HepG2 (cell line): Measurements from ENCODE around the gene THBS2. TPM values are rescaled to one million over a fixed set of nuclear protein-coding genes. Genes with fewer than 3 reads are reported as not detected.

Experiments used
- ATAC-seq: fragments of 200-7000 bp; cut with Tn5 transposase; 3 replicates; pipeline ENCODE4 v1.9.1; 2020; ENCODE audit warnings: mild to moderate bottlenecking, moderate library complexity
- BruUV-seq: library from RNA; stranded (reverse); fragments of 400-500 nt; replicated peaks from 2 replicates; lab custom pipeline; 2021; lab: Mats Ljungman, UMichigan
- CTCF ChIA-PET: fragments of 300-600 bp; formaldehyde crosslinking; extraction: SDS; loops from one replicate; lab custom pipeline; 2021; ENCODE audit warnings: low total read pairs, inconsistent platforms, low intra/inter-chr PET ratio; lab: Yijun Ruan, JAX
- POLR2A ChIA-PET: fragments of 350-600 bp; sonication (Branson Sonifier 250); formaldehyde crosslinking; loops from one replicate; lab custom pipeline; 2020; ENCODE audit warnings: antibody characterized with exemption, inconsistent platforms; lab: Yijun Ruan, JAX
- DNase-seq: peaks from one replicate; pipeline ENCODE4 v3.0.0-alpha.2; 2015; ENCODE audit warnings: low spot score
- FAIRE-seq: peaks from 3 replicates; lab custom pipeline; 2011; peaks lifted over from hg19 to GRCh38; lab: Jason Lieb, UNC
- H2AFZ ChIP-seq: one replicate; pipeline ENCODE4 v1.6.1; 2011; ENCODE audit warnings: low read length, inconsistent platforms
- H3K27ac ChIP-seq: fragments of 300-600 bp; 3 replicates; pipeline ENCODE4 v1.8.0; 2011; ENCODE audit warnings: mixed run types, mild to moderate bottlenecking, mixed read lengths, low read length, inconsistent platforms; ENCODE audit not compliant: insufficient read depth; ENCODE audit errors: extremely low read length
- H3K27me3 ChIP-seq, 2 experiments: fragments of 200-600 bp in 1 of 2; 2 replicates in 1 of 2; 3 replicates in 1 of 2; pipeline versions ENCODE4 v1.6.0 to v1.8.0; 2011; ENCODE audit warnings: low read length in 2 of 2, mild to moderate bottlenecking in 2 of 2, moderate library complexity in 2 of 2, inconsistent platforms in 1 of 2; ENCODE audit not compliant: insufficient read depth in 2 of 2, control insufficient read depth in 1 of 2
- H3K36me3 ChIP-seq, 2 experiments: fragments of 200-600 bp in 1 of 2; replicated peaks in 1 of 2; 2 replicates in 1 of 2; 3 replicates in 1 of 2; pipeline versions ENCODE4 v1.5.1 to v1.8.0; 2011; ENCODE audit warnings: low read length in 2 of 2, inconsistent platforms in 1 of 2; ENCODE audit not compliant: insufficient read depth in 2 of 2, control insufficient read depth in 1 of 2
- H3K4me1 ChIP-seq: 2 replicates; pipeline ENCODE4 v1.5.1; 2012; ENCODE audit warnings: low read length, inconsistent platforms; ENCODE audit not compliant: insufficient read depth
- H3K4me2 ChIP-seq: 2 replicates; pipeline ENCODE4 v1.6.0; 2011; ENCODE audit warnings: low read depth, low read length, inconsistent platforms
- H3K4me3 ChIP-seq, 3 experiments: fragments of 200-600 bp in 1 of 3; sonication (generic), shearing (Covaris generic) in 1 of 3; replicated peaks in 1 of 3; 2 replicates each; pipeline ENCODE4 v1.5.1; 2011 to 2016; ENCODE audit warnings: low read length in 3 of 3, inconsistent platforms in 2 of 3, low read depth in 2 of 3, mild to moderate bottlenecking in 2 of 3, control low read depth in 1 of 3, mixed read lengths in 1 of 3; ENCODE audit not compliant: insufficient read depth in 1 of 3
- H3K79me2 ChIP-seq: one replicate; pipeline ENCODE4 v1.6.1; 2011; ENCODE audit warnings: low read length, inconsistent platforms; ENCODE audit not compliant: insufficient read depth
- H3K9ac ChIP-seq: 2 replicates; pipeline ENCODE4 v1.6.0; 2011; ENCODE audit warnings: mild to moderate bottlenecking, low read depth, low read length, inconsistent platforms; ENCODE audit not compliant: insufficient read depth
- H3K9me3 ChIP-seq: 2 replicates; pipeline ENCODE4 v1.5.1; 2012; ENCODE audit warnings: mild to moderate bottlenecking, low read length
- H4K20me1 ChIP-seq: 2 replicates; pipeline ENCODE4 v1.6.0; 2011; ENCODE audit warnings: inconsistent platforms, mild to moderate bottlenecking, low read length, moderate library complexity; ENCODE audit not compliant: insufficient read depth
- BRCA1 ChIP-seq: sonication (generic); formaldehyde crosslinking; IDR thresholded peaks from 2 replicates; pipeline ENCODE4 v1.4.0; 2020; ENCODE audit warnings: missing genetic modification reagents
- JDP2 ChIP-seq: sonication (generic); formaldehyde crosslinking; IDR thresholded peaks from 2 replicates; pipeline ENCODE4 v1.8.1; 2022; ENCODE audit warnings: missing genetic modification reagents, borderline replicate concordance
- KLF16 ChIP-seq, 2 experiments: sonication (generic) in 1 of 2; formaldehyde crosslinking in 1 of 2; IDR thresholded peaks; 2 replicates each; pipeline versions ENCODE4 v1.6.1 to v1.8.0; 2016 to 2023; ENCODE audit warnings: missing genetic modification reagents in 2 of 2, missing compliant biosample characterization in 1 of 2
- MIXL1 ChIP-seq: IDR thresholded peaks from 2 replicates; pipeline ENCODE4 v1.6.1; 2016
- MLLT10 ChIP-seq: sonication (generic); formaldehyde crosslinking; IDR thresholded peaks from 2 replicates; pipeline ENCODE4 v1.4.0; 2020; ENCODE audit warnings: missing genetic modification reagents
- POLR2AphosphoS5 ChIP-seq: IDR thresholded peaks from 2 replicates; pipeline ENCODE4 v1.6.1; 2012; ENCODE audit warnings: low read depth, low read length
- POLR2G ChIP-seq: fragments of 200-400 bp; formaldehyde crosslinking; IDR thresholded peaks from 2 replicates; pipeline ENCODE4 v1.6.1; 2018; ENCODE audit warnings: mild to moderate bottlenecking, low read depth, low read length, moderate library complexity
- ZNF274 ChIP-seq: sonication (generic); formaldehyde crosslinking; IDR thresholded peaks from 2 replicates; pipeline ENCODE4 v1.5.1; 2020; ENCODE audit warnings: mild to moderate bottlenecking, missing genetic modification reagents
- ZNF567 ChIP-seq: sonication (generic); formaldehyde crosslinking; IDR thresholded peaks from 2 replicates; pipeline ENCODE4 v1.8.1; 2023; ENCODE audit warnings: mild to moderate bottlenecking, missing genetic modification reagents, borderline replicate concordance
- ZNF737 ChIP-seq: sonication (generic); formaldehyde crosslinking; IDR thresholded peaks from 2 replicates; pipeline ENCODE4 v1.5.0; 2020; ENCODE audit warnings: missing genetic modification reagents, mild to moderate bottlenecking, borderline replicate concordance
- WGBS: methylation state at CpG from one replicate; pipeline ENCODE4 v1.1.6; 2017; ENCODE audit warnings: low lambda C conversion rate; 5-methylcytosine and 5-hydroxymethylcytosine counted together
- in situ Hi-C: cut with HindIII; loops from 2 replicates; pipeline ENCODE4 v1.10.0; 2017; ENCODE audit warnings: low pct_unique_long_range_greater_than_20kb; ENCODE audit not compliant: extremely low pct_ligation_motif_present
- intact Hi-C: fragments of 100-400 bp; cut with micrococcal nuclease; formaldehyde crosslinking; loops from one replicate; pipeline ENCODE4 v1.10.0; 2022; ENCODE audit not compliant: unreplicated experiment
- polyA plus RNA-seq, 8 experiments: library from polyadenylated mRNA; depleted of rRNA in 3 of 8; stranded (reverse) in 7 of 8; unstranded in 1 of 8; fragments of >200 nt; fragmentation: Illumina TruSeq in 4 of 8; extraction: Trizol in 4 of 8; gene quantifications; 2 replicates each; pipeline versions ENCODE4 v1.2.1 to v1.2.3, GENCODE V29; 2011 to 2016; ENCODE audit warnings: low read depth in 4 of 8, missing spikeins in 1 of 8, mixed read lengths in 1 of 8; ENCODE audit not compliant: insufficient read depth in 1 of 8
- total RNA-seq, 5 experiments: library from RNA; depleted of rRNA; stranded (reverse); fragments of >200 nt; fragmentation: Illumina TruSeq; extraction: Trizol; gene quantifications; 2 replicates each; pipeline ENCODE4 v1.2.3, GENCODE V29; 2016; ENCODE audit warnings: low read depth in 1 of 5
- TF ChIP-seq, protein P1 (sequence below): IDR thresholded peaks from 2 replicates; pipeline ENCODE4 v1.6.1; 2018; ENCODE audit warnings: missing genetic modification reagents

The THBS2 gene
- total and polyA plus RNA-seq, 2 of the 13 experiments (the other 11 are each of a cell fraction or from before 2014, with no cell fraction given) = 0.12 to 0.15 TPM

DNA sequence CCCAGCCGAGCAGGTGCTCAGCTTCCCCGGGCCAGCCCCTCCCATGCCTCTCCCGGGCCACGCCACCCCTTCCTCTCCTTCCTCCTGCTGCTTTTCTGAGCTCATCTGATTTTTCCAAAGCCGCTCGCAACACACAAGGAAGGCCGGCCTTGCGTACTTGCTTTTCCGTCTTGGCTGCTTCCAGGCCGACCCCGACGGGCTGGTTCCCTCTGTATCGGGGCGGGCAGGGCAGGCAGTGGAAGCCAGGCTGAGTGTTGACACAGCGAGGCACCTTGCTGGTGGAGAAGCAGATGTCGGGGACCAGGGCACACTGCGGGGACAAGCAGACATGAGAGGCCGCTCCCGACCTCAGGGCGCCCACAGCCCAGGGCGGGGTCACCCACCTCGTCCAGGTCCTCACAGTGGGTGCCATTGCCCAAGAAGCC lies 21.1 kb downstream of the THBS2 start:
- intact Hi-C loops (no loop called here), in situ Hi-C loops (no loop called here)
- Histone ChIP-seq H2AFZ (no peak overlapping the region), H3K27me3 (peaks cover 6 to 26% of the 10 kb centered on the region in 2 experiments; a peak in 4 of 5 replicates), H4K20me1 (no peaks in the 10 kb centered on the region), H3K4me2 (no peak overlapping the region), H3K36me3 (no peaks in the 10 kb centered on the region), H3K4me1 (no peaks in the 10 kb centered on the region), H3K79me2 (no peaks in the 10 kb centered on the region), H3K9ac (no peak overlapping the region), H3K9me3 (peaks cover 10% of the 10 kb centered on the region), H3K4me3 (no peak overlapping the region), H3K27ac (no peak overlapping the region)
- ChIA-PET CTCF (no interaction called here), POLR2A (no interaction called here)
- 67% methylated on average over 21 of the region's 22 CpGs for WGBS
- FAIRE-seq (no peak), DNase-seq (no peak), ATAC-seq (no peak; the same call in 2 of the 3 replicates)
- no peak for TF ChIP-seq ZNF274 (CRISPR knock-in tag)
- TF ChIP-seq, protein P1, sequence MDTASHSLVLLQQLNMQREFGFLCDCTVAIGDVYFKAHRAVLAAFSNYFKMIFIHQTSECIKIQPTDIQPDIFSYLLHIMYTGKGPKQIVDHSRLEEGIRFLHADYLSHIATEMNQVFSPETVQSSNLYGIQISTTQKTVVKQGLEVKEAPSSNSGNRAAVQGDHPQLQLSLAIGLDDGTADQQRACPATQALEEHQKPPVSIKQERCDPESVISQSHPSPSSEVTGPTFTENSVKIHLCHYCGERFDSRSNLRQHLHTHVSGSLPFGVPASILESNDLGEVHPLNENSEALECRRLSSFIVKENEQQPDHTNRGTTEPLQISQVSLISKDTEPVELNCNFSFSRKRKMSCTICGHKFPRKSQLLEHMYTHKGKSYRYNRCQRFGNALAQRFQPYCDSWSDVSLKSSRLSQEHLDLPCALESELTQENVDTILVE (CRISPR knock-in tag) = no peak
- TF ChIP-seq KLF16 (CRISPR knock-in tag; IDR thresholded peaks at IDR 0.05) = no peak
- no TSS peak for BruUV-seq

GRCh38 chr6:169231790-169232506 lies 21.7 kb downstream of the THBS2 start:
- in situ Hi-C loops = no loop called here
- DNase-seq (no peak), FAIRE-seq (no peak), ATAC-seq (no peak)
- Histone ChIP-seq H3K4me1 (no peaks in the 10 kb centered on the region), H3K9me3 (peaks cover 10% of the 10 kb centered on the region), H3K79me2 (no peaks in the 10 kb centered on the region), H3K4me2 (no peak overlapping the region), H2AFZ (no peak overlapping the region), H3K36me3 (no peaks in the 10 kb centered on the region), H4K20me1 (no peaks in the 10 kb centered on the region), H3K4me3 (no peak overlapping the region), H3K9ac (no peak overlapping the region), H3K27ac (no peak overlapping the region), H3K27me3 (peaks cover 3 to 27% of the 10 kb centered on the region in 2 experiments; a peak in 4 of 5 replicates)
- CTCF ChIA-PET = no interaction called here
- 81% methylated on average over 51 of the region's 55 CpGs for WGBS
- intact Hi-C loops = no loop called here
- TF ChIP-seq POLR2AphosphoS5 (no peak), MIXL1 (CRISPR knock-in tag) (no peak), MLLT10 (CRISPR knock-in tag) (no peak), POLR2G (no peak), ZNF567 (CRISPR knock-in tag) (no peak), BRCA1 (CRISPR knock-in tag) (no peak), JDP2 (CRISPR knock-in tag) (no peak), ZNF737 (CRISPR knock-in tag) (no peak)
- POLR2A ChIA-PET = no interaction called here
- no TSS peak for BruUV-seq
